ENCODE results near the gene KIF4A. TPM values are rescaled to one million over a fixed set of nuclear protein-coding genes. Genes with fewer than 3 reads are reported as not detected.

The KIF4A gene
- total and polyA plus RNA-seq, 10 donors, result 0.41 to 6.0 (median 2.3) TPM

DNA sequence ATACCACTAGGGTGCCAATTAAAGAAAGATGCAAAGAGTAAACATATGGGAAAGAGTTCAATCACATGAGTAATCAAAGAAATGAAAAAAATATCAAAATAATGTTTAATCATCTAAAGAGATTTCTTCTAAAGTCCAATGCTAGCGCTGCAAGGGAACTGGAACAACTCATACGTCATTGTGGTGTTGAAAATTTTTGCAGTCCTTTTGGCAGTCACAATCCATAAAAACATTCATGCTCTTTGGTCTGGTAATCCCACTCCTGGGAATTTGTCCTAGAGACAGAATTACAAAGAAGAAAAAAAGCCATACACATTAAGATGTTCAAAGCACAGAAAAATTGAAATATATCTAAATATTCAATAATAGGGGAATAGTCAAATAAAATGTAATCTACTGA lies 34.5 kb upstream of the KIF4A start:
- intact Hi-C loops (cut with DNase I; ENCODE audit: low total_unique reads), result no loop called here
- Histone ChIP-seq H3K27ac (no peak overlapping the region), H3K9me3 (no peaks in the 10 kb centered on the region), H3K27me3 (replicated peaks in 1 of 7) (no peaks in the 10 kb centered on the region), H3K4me3 (no peak overlapping the region), H3K4me1 (no peaks in the 10 kb centered on the region), H3K36me3 (no peaks in the 10 kb centered on the region)
- WGBS, 5 donors, result 79 to 100% (median 97%) methylated on average over 2 of the region's 2 CpGs
- no peak for DNase-seq
- TF ChIP-seq POLR2A (IDR thresholded peaks at IDR 0.05) (no peak), POLR2AphosphoS5 (IDR thresholded peaks at IDR 0.05) (no peak)
- TF ChIP-seq, protein P1, sequence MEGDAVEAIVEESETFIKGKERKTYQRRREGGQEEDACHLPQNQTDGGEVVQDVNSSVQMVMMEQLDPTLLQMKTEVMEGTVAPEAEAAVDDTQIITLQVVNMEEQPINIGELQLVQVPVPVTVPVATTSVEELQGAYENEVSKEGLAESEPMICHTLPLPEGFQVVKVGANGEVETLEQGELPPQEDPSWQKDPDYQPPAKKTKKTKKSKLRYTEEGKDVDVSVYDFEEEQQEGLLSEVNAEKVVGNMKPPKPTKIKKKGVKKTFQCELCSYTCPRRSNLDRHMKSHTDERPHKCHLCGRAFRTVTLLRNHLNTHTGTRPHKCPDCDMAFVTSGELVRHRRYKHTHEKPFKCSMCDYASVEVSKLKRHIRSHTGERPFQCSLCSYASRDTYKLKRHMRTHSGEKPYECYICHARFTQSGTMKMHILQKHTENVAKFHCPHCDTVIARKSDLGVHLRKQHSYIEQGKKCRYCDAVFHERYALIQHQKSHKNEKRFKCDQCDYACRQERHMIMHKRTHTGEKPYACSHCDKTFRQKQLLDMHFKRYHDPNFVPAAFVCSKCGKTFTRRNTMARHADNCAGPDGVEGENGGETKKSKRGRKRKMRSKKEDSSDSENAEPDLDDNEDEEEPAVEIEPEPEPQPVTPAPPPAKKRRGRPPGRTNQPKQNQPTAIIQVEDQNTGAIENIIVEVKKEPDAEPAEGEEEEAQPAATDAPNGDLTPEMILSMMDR (IDR thresholded peaks at IDR 0.05 in 8 of 11, conservative IDR thresholded peaks at IDR 0.05 in 3 of 11), result no peak

DNA sequence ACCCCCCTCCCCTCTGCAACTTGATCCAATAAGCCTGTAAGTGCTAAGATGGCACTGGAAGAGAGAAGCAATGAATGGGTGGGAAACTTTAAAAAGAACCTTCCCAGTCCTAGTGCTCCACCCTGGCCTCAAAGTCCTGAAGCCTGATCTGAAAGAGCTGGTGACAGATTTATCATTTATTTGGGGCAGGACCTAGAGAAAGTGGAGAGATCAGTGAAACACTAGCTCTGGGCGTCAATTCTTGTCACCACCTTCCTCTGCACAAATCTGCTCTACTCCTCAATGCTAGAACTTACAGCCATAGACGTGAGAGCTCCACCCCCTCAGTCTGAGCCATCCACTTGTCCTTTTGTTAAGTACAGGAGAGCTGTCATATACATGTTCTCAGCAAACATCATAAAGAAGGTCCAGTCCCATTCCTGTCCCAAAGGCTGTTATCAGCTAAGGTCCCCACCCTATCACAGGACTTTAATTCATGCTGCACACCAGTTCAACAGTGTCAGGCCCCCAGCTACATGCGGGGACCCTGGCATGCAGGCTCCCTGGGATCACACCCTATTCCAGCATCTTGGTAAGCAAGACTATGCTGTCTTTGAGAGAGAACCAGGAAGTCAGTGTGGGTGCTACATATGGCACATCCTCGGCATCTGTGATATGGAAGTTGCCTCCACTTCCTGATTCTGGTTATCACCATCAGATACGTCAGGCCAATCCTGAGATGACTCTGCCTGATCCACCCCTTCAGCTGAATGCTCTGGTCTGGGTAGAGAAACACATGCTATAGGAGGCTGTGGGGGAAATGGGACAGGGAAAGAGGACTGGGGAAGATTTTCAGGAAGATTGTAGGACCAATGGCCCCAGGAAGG lies 32.2 kb upstream of the KIF4A start:
- WGBS, 5 donors, result 62 to 93% (median 66%) methylated on average over 5 of the region's 5 CpGs
- intact Hi-C loops (cut with DNase I; ENCODE audit: low total_unique reads), result no loop called here
- Histone ChIP-seq H3K9me3 (no peaks in the 10 kb centered on the region), H3K27ac (no peak overlapping the region), H3K27me3 (replicated peaks in 1 of 7) (no peaks in the 10 kb centered on the region), H3K4me3 (no peak overlapping the region), H3K4me1 (no peaks in the 10 kb centered on the region), H3K36me3 (no peaks in the 10 kb centered on the region)
- TF ChIP-seq POLR2A (IDR thresholded peaks at IDR 0.05), result no peak
- TF ChIP-seq POLR2AphosphoS5 (IDR thresholded peaks at IDR 0.05), result no peak
- TF ChIP-seq, protein P1 (IDR thresholded peaks at IDR 0.05 in 8 of 11, conservative IDR thresholded peaks at IDR 0.05 in 3 of 11), result no peak
- no peak for DNase-seq

DNA sequence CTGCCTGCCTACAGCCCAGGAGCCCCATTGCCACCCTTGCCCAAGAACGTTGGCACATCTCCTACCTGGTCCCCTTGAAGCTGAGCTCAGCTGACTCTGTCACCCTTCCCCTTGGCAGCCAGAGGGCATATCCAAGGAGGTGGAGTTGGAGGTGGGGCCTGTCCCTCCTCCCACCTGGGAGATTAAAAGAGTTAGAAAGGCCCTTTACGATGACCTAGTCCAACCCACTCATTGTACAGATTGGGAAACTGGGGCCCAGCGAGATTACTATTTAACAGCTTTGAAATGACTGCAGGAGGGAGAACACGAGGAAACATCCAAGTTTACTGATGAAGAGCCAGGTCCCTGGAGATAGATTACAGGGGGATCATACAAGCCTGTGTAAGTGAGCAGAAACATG lies 29.8 kb upstream of the KIF4A start, which contains the start of gene P2RY4:
Gene P2RY4 (minus strand): TSS at position 101 of the 400 bp plus-strand sequence. CDS start 580 bp downstream, outside the sequence.
- Histone ChIP-seq H3K27ac (no peak within 1 kb of the TSS), H3K27me3 (replicated peaks in 1 of 7) (no peaks in the 10 kb centered on the region), H3K36me3 (no peaks in the 10 kb centered on the region), H3K4me1 (no peaks in the 10 kb centered on the region), H3K9me3 (no peaks in the 10 kb centered on the region), H3K4me3 (no peak within 1 kb of the TSS)
- DNase-seq, result no peak
- WGBS, 5 donors, result 65 to 93% (median 86%) methylated on average over 3 to 4 of the region's 4 CpGs
- no peak for TF ChIP-seq POLR2A (IDR thresholded peaks at IDR 0.05)
- intact Hi-C loops (cut with DNase I; ENCODE audit: low total_unique reads), result no loop called here

DNA sequence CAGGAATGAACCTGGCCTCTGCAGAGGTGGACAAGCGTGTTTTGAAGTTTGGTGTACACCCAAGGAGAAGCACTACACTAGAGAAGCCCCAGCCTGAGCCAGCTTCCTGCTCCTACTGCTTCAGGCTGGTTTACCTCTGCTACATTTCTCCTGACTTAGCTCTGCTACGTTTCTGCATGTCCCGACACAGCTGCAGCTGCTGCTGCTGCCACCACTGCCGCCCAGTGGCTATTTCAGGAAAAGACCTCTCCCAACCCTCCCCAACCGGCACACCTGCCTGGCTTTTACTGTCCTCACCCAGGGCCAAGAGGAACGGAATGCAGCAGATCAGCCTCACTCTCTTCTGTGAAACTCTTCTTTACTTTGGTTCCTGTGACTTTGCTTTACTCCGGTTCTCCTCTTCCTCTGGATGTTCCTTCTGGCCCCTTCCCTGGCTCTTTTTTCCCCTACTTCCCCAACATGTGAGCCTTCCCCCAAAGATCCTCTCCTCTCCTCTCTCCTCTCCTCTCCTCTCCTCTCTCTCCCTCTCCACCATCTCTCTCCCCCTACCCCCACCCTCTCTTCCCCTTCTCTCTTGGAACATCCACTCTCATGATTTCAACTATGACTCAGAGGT lies 26.8 kb upstream of the KIF4A start:
- no peaks in the 10 kb centered on the region for H3K27me3 ChIP-seq (replicated peaks in 1 of 7)
- no peak for TF ChIP-seq POLR2A (IDR thresholded peaks at IDR 0.05)
- TF ChIP-seq, protein P1 (IDR thresholded peaks at IDR 0.05 in 8 of 11, conservative IDR thresholded peaks at IDR 0.05 in 3 of 11), result peak in 3 of 11 experiments; percentile 14 to 30 (median 27)
- H3K4me3 ChIP-seq, result no peak overlapping the region
- no peaks in the 10 kb centered on the region for H3K9me3 ChIP-seq
- no peaks in the 10 kb centered on the region for H3K36me3 ChIP-seq
- H3K27ac ChIP-seq, result no peak overlapping the region
- intact Hi-C loops (cut with DNase I; ENCODE audit: low total_unique reads), result no loop called here
- no peaks in the 10 kb centered on the region for H3K4me1 ChIP-seq
- 25 to 51% (median 30%) methylated on average over 6 to 7 of the region's 7 CpGs for WGBS, 5 donors
- no peak for DNase-seq
